Stimulated activated CD4-positive, alpha-beta T cell treated with anti-CD3 and anti-CD28 coated beads, TNF-alpha, amount 100 ng/mL, for 4 hours (primary cell): ENCODE data around the gene PIAS3.
A peak's percentile ranks its signal among the peaks of the same experiment; 100 is the strongest.
"Not testable (repeated sequence)": the region's sequence is repeated elsewhere in the genome, so short reads cannot be mapped to it uniquely, and the experiment has no call there.

Experiments
- DNase-seq, 3 experiments: peaks; one replicate each; pipeline ENCODE4 v3.0.0-alpha.2; 2020; ENCODE audit warnings: low read depth in 3 of 3

The PIAS3 gene

GRCh38 chr1:145823565-145824498 is 35.0 kb downstream of the PIAS3 start, which contains the start of the genes POLR3C and RNF115:
POLR3C (plus strand) TSS chr1:145824200; CDS start chr1:145825777, 1,577 bp downstream.
RNF115 (minus strand) TSS chr1:145824095; CDS start chr1:145823873, 222 bp downstream.
- peak; percentile 62 to 72 (median 68) for DNase-seq

DNA sequence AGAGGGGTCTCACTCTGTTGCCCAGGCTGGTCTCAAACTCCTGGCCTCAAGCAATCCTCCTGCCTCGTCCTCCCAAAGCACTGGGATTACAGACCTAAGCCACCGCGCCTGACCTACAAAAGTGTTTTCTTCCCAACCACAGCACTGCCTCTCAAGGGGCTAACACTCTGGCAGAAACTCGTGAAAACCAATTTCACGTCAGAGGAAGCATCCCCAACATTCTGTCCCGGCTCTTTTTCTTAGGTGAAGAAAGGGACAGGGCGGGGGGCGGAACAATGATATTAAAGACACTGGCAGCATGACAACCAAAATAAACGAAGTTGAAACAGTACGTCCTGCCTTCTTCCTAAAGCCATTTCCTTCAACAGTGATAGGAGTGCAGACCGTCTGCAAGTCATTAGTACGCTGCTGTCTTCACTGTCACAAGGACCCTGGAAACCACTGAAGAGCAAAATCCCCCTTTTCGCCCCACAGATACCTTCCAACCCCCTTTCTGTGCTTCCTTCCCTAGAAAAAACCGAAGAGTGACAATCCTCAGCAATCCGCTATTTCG is 36.0 kb downstream of the PIAS3 start:
- DNase-seq, result not testable (repeated sequence)

- DNase-seq, result not testable (repeated sequence)
These were observed 40.8 kb downstream of the PIAS3 start for GRCh38 chr1:145818095-145818494.

DNA sequence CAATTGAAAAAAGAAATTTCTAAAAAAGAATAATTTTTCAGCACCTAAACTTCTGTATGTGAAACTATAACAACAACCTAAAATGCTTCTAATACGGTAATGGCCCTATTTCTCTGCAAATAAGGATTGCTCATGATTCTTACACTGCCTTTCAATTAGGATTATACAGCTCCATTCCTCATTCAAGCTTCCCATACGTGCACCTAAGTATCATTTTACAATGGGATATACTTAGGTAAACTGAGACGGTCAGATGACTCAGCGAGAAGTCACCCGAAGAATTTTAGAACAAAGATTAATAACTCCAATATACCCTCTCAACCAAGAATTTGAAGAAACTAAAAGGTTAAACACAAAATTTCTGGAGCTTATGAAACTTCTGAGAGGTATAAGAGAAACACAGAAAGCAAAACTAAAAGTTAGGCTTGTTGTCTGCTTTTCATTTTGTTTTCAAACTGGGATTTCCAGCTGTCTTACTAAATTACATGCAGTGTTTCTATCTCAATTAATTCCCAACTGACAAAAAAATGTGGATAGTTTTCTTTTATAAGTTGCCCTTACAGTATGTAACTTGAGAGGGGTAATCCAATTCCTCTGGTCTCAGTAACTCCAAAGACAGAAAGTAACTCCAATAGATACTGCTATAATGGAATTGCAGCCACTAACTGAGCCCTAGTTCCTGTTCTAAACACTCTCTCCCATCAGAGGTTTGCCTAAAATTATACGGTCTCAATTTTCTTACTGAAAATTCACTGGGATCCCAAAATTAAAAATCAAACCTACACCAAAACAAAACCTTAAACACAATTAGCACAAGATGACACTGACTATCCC is 45.7 kb downstream of the PIAS3 start:
- DNase-seq, result not testable (repeated sequence)

DNA sequence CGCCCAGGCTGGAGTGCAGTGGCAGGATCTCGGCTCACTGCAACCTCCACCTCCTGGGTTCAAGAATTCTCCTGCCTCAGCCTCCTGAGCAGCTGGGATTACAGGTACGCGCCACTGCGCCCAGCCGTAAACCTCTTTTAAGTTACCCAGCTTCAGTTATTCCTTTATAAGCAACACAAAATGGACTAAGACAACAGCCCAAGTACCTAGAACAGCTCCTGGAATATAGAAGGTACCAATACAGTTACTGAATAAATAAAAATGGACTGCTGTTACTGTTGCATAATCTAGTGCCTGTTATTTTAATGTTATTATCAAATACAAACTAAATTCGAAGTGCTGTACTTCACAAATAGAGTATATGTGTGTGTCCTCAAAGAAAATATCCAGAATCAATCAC is 52.0 kb downstream of the PIAS3 start:
- no peak for DNase-seq

- DNase-seq, result no peak
These were observed 52.5 kb downstream of the PIAS3 start for GRCh38 chr1:145806408-145806807.

DNA sequence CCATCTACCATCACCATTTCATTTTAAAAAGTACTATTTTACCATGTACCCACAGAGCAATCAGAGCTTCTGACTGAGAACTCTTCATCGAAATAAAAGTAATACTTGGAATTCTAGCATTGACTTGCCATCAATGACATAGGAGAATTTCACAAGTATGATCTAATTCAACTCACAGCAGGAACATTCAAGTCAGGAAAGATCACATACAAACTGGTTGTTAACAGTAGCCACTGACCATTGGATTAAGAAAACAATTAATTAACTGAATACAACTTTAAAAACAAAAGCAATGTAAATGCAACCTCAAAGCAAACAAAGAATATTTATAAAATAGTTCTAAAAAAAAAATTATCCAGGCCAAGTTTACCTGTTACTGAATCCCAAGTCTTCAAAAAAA is 53.8 kb downstream of the PIAS3 start:
- no peak for DNase-seq

GRCh38 chr1:145804235-145805045 is 54.4 kb downstream of the PIAS3 start:
- DNase-seq, result no peak

DNA sequence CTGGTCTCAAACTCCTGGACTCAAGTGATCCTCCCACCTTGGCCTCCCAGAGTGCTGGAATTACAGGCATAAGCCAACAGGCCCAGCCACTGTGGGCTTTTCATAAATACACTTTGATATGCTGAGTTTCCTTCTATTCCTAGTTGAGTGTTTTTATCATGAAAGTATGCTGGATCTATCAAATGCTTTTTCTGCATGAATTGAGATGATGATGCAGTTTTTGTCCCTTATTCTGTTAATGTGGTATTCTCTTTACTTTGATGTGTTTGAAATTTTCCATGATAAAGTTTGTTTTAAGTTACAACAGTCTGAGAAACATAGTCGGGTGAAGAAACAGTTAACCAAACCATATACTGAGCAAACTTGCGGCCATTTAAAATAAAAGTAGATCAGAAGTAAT is 59.1 kb downstream of the PIAS3 start:
- no peak for DNase-seq
